Astrocyte of the cerebellum (primary cell): ENCODE results near the gene SLC25A25.
"Not testable (repeated sequence)": the region's sequence is repeated elsewhere in the genome, so short reads cannot be mapped to it uniquely, and the experiment has no call there.

ENCODE experiments used
- DNase-seq: peaks from one replicate; pipeline ENCODE4 v3.0.0-alpha.2; 2011; ENCODE audit warnings: low read depth
- H3K4me3 ChIP-seq: 2 replicates; pipeline ENCODE4 v1.5.1; 2011; ENCODE audit warnings: mild to moderate bottlenecking, low read depth, low read length, moderate library complexity
- in situ Hi-C: cut with HindIII; loops from 2 replicates; pipeline ENCODE4 v1.10.0; 2017; ENCODE audit warnings: low sequenced_read_pairs
- TF ChIP-seq, protein P1 (sequence below): IDR thresholded peaks from 2 replicates; pipeline ENCODE4 v1.5.1; 2012; ENCODE audit warnings: low read length, low read depth, moderate library complexity, mild to moderate bottlenecking; ENCODE audit errors: missing control alignments

SLC25A25 gene

DNA sequence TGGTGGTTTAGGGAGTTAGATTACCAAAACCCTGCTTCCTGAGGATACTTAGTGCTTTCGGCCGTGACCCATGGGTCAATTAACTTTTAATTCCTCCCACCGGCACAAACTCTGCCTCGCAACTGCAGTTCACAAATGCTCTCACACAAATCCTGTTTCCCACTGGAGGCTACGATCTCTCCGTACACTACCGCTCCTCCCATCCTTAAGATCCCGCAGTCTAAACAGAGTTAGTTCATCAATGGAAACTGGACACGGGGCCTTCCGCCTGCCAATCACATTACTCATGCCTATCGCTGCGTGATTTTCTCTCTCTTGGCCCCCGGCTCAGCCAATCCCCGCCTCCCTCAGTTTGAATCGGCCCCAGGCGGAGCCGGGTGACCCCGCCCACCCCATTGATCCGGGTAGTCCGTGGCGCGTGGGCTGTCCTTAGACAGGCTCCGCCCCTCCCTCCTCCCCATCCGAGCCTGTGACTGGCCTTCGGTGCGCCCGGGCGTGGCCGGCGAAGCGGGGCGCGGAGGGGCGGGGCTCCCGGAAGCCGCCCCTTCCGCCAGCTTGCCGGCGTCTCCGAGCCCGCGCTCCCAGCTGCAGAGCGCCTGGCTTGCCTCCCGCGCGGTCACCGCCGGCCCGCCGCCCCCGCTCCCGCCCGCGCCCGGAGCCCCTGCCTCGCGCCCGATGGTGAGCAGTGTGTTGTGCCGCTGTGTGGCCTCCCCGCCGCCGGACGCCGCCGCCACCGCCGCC lies at the start of gene SLC25A25:
TSS of gene SLC25A25 (plus strand) at position 588 of the 741 bp plus-strand sequence. CDS start at position 676, 88 bp downstream.
- peak; percentile 97 for DNase-seq
- TF ChIP-seq, protein P1, sequence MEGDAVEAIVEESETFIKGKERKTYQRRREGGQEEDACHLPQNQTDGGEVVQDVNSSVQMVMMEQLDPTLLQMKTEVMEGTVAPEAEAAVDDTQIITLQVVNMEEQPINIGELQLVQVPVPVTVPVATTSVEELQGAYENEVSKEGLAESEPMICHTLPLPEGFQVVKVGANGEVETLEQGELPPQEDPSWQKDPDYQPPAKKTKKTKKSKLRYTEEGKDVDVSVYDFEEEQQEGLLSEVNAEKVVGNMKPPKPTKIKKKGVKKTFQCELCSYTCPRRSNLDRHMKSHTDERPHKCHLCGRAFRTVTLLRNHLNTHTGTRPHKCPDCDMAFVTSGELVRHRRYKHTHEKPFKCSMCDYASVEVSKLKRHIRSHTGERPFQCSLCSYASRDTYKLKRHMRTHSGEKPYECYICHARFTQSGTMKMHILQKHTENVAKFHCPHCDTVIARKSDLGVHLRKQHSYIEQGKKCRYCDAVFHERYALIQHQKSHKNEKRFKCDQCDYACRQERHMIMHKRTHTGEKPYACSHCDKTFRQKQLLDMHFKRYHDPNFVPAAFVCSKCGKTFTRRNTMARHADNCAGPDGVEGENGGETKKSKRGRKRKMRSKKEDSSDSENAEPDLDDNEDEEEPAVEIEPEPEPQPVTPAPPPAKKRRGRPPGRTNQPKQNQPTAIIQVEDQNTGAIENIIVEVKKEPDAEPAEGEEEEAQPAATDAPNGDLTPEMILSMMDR = no peak
- in situ Hi-C loops = no loop called here
- H3K4me3 ChIP-seq = peak within 1 kb of the TSS; percentile 72

DNA sequence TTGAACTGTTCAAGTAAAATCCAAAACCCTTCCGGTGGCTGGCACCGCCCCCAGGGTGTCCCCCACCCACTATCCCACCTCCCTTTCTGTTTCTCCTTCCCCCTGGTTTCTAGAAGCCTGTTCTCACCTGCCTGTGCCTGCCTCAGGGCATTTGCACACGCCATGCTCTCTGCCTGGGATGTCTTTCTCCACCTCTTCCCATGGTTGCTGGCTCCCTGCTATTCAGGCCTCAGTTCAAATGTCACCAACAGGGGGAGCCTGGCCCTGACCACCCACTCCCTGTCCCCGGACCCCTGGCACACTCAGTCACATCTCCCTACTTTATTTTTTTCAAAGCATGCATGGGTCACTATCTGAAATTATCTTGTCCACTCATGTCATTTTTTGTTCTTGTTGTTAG lies 47.3 kb upstream of the SLC25A25 start:
- DNase-seq = no peak
- TF ChIP-seq, protein P1 = peak; percentile 24
- no peak overlapping the region for H3K4me3 ChIP-seq
- in situ Hi-C loops = no loop called here

DNA sequence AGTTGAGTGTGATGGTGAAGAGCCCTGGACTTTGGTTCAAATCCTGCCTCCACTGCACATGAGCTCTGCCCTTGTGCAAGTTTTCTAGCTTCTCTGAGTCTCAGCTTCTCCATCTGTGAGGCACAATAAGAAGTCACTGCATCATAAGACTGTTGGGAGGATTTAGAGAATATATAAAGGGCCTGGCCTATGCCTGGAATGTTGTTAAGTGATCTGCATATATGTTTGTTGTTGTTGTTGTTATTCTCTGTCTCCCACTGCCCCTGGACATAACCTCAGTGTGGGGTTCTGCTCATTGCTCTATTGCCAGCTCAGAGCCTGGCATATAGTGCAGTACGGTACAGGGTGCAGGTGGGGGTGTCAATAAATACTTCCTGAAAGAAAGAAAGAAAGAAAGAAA lies 46.9 kb upstream of the SLC25A25 start:
- TF ChIP-seq, protein P1 = peak; percentile 5
- in situ Hi-C loops = no loop called here

DNA sequence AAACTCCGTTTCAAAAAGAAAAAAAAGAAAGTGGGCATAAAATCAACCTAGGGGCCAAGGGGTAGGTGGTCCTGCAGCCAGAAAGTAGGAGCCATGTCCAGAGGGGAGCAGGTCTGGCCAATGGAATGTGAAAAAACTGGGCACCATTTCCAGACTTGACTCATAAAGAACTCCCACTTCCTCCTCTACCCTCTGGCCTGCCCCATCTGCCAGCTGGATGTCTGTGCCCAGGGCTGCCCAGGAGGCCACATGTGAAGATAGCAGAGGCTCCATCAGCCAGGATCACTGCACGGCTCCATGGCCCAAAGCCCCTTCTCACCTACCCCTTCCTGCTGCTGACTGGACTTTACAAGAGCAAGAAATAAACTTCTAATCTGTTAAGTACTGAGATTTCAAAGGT lies 45.1 kb upstream of the SLC25A25 start:
- H3K4me3 ChIP-seq = no peak overlapping the region
- TF ChIP-seq, protein P1 = no peak
- DNase-seq = no peak
- in situ Hi-C loops = no loop called here

More for the DNA sequence above, 46.9 kb upstream of the SLC25A25 start:
- no peak for DNase-seq
- H3K4me3 ChIP-seq = no peak overlapping the region

DNA sequence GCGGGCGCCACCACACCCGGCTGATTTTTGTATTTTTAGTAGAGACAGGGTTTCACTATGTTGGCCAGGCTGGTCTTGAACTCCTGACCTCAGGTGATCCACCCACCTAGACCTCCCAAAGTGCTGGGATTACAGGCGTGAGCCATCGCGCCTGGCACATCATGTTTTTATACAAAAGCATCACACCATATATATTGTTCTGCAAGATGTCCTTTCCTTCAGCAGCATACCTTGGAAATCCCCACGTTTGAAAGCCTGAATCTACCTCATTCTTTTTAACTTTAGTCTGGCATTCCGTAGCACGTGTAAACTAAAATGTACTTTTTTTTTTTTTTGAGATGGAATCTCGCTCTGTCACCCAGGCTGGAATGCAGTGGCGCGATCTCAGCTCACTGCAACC lies 44.4 kb upstream of the SLC25A25 start:
- DNase-seq, in situ Hi-C loops, H3K4me3 ChIP-seq: not testable (repeated sequence)

DNA sequence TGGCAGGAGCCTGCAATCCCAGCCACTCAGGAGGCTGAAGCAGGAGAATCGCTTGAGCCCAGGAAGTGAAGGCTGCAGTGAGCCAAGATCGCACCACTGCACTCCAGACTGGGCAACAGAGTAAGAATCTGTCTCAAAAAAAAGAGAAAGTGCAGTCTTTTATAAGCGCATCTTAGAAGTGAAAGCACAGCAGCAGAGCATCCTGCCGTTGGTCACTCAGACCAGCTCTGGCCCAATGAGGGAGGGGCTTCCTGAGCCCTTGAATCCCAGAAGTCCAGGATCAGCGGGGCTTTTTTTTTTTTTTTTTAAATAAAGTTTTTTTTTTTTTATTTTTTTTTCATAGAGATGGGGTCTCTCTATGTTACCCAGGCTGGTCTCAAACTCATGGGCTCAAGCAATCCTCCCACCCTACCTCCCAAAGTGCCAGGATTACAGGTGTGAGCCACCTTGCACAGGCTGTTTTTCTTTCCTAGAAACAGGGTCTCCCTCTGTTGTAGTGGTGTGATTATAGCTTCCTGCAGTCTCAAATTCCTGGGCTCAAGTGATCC lies 43.2 kb upstream of the SLC25A25 start:
- no peak for DNase-seq
- in situ Hi-C loops = no loop called here
- TF ChIP-seq, protein P1 = no peak
- no peak overlapping the region for H3K4me3 ChIP-seq

DNA sequence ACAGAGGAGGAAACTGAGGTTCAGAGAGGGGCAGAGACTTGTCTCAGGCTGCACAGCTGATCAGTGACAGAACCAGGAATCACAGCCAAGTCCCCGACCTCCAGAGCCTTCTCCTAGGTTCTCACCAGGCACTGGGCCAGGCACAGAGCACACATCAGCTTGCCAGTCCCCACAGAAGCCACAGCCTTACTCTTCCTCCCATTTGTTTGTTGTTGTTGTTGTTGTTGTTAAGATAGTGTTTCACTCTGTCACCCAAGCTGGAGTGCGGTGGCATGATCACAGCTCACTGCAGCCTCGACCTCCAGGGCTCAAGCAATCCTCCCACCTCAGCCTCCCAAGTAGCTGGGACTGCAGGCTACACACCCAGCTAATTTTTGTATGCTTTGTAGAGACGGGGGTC lies 42.3 kb upstream of the SLC25A25 start:
- TF ChIP-seq, protein P1 = no peak
- no peak for DNase-seq
- in situ Hi-C loops = no loop called here

More for the DNA sequence above, 42.3 kb upstream of the SLC25A25 start:
- no peak overlapping the region for H3K4me3 ChIP-seq
